Stimulated activated CD8-positive, alpha-beta memory T cell treated with anti-CD3 and anti-CD28 coated beads, Interleukin-7, amount 100 ng/mL, for 24 hours (primary cell): ENCODE measurements around the gene FAM3B.

Experiments
- DNase-seq: peaks from one replicate; pipeline ENCODE4 v3.0.0-alpha.2; 2020; ENCODE audit warnings: low read depth

FAM3B gene

DNA sequence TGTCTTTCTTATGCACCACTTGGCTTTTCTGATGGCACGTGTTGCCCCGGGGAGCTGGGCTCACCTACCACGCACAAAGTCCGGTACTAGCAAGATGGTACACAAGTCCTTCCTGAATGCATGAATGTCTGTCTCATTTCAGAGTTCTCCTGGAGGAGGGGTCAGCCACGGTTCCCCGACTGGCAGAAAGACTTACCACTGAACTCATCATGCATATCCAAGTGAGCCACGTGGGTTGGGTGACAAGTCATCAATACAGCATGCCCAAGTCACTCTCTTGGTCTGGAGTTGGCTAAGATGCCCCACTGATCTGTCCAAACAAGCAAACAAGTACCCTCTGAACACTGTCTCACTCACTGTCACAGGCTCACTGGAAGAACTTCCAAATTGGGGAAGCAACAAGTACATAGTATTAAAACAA, 80.9 kb downstream of the FAM3B start:
- no peak for DNase-seq

DNA sequence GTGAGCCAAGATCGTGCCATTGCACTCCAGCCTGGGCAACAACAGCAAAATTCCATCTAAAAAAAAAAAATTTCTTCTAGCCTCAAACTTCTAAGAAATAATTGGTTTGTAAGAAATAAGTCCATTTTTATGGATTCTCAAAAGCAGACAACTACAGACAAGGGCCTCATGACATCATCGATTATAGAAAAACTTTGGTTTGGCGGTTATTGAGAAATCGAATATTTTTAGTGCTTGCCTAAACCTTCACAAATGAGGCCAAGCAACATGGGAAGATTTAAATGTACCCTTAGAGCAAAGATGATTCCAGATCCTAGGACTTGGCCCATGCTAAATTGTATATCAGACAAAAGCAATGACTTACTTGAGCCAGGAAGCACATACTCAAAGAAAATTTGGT, 81.7 kb downstream of the FAM3B start:
- no peak for DNase-seq

DNA sequence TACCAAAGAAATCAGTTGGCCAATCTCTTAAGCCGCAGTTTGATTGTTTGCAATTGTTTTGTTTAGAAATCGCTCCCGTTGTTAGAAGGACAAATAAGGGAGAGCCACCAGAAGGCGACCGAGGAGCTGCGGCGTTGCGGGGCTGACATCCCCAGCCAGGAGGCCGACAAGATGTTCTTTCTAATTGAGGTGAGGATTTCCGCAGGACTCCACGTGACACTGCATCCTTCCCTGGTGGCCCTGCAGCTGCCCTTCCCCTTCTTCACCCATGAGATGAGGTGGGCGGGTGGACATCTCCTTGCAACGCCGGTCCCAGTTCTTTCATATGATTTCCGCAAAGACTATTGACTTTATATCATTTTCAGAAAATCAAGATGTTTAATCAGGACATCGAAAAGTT, 82.2 kb downstream of the FAM3B start:
- no peak for DNase-seq

DNA sequence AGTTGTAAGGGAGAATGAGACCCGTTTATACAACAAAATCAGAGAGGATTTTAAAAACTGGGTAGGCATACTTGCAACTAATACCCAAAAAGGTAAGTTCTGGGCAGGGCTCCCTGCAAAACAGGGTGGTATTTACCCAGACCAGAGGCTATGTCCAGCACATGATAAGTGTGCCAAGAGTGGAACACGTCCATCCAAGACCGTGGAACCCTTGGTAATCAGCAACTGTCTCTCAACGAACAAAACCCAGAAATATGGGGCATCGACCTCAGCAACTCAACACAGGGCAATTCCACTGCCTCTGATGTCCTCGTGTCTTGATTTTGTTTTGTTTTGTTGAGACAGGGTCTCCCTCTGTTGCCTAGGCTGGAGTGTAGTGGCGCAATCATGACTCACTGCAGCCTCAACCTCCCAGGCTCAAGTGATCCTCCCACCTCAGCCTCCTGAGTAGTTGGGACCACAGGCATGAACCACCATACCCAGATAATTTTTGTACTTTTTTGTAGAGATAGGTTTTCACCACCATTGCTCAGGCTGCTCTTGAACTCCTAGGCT, 82.7 kb downstream of the FAM3B start:
- no peak for DNase-seq

DNA sequence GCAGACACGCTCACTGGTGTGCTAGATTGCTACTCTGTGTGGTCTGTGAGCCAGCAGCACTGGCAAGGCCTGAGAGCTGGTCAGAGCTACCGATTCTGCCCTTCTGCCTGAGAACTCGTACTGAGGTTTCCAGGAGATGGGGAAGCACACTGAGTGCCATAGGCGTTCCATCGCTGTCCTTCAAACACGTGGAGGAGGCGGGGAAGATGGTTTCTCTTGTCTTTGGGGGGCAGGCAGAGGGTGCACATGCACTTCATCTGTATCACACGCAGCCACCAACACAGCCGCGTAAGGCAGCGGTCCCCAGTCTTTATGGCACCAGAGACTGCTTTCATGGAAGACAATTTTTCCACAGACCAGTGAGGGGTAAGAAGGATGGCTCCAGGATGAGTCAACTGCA, 85.6 kb downstream of the FAM3B start:
- no peak for DNase-seq

DNA sequence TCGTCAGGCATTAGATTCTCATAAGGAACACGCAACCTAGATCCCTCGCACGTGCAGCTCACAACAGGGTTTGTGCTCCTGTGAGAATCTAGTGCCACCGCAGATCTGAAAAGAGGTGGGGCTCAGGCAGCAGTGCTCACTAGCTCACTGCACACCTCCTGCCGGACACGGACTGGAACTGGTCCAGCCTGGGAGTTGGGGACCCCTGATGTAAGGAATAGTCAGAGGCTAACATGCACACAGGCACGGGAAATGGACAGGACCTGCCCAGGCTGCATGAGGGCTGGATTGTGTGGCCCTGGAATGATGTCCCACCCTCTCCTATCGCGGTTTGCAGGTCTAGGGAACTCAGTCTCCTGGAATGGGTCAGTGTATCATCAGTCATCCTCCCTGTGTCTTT, 86.2 kb downstream of the FAM3B start:
- no peak for DNase-seq

DNA sequence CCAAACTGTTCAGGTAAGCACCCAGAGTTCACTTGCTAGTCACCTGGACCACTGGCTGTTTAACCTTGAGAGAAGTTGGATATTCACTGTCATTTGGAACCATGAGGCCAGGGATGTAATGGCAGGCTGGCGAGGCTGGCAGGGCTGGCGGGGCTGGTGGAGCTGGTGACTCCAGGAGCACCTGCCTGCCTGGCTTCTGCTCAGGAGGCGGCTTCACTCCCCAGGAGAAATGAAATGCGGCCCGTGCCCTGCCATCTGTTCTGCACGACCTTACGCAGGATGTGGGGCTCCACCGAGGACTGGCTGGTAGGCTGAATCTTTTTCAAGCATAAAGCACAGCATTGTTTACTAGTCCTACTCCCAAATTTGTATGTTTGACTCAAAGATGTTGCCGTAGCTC, 86.7 kb downstream of the FAM3B start:
- no peak for DNase-seq

DNA sequence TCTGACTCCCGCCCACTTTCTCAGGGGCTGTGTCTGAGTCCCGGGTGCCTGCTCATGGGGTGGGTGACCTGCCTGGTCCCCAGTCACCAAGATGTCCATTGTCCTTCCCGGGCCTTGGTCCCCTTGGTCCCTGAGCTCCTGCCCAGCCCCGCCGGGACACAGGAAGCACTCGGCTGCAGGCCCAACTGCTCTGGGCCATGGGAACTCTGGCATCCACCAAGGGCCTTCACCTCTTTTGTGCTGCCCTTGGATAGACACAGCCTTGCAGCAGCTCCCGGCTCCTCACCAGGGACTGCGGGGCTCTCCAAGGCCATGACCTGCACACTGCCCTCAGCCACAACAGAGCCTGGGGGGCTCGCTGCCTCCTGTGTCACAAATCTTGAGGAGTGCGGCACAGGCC, 87.4 kb downstream of the FAM3B start:
- no peak for DNase-seq

DNA sequence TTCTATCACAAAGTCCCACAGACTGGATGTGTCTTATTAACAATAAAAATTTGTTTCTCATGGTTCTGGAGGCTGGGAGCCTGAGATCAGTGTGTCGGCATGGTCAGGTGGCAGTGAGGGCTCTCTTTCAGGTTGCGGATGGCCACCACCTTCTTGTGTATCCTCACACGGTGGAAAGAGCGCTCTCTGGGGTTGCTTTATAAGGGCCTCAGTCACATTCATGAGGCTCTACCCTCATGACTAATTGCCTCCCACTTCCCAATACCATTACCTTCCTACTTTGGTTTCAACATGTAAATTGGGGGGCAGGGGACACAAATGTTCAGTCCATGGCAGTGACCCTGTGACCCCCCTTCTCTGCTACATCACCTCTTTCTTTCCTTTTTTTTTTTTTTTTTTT, 88.7 kb downstream of the FAM3B start:
- DNase-seq = no peak

DNA sequence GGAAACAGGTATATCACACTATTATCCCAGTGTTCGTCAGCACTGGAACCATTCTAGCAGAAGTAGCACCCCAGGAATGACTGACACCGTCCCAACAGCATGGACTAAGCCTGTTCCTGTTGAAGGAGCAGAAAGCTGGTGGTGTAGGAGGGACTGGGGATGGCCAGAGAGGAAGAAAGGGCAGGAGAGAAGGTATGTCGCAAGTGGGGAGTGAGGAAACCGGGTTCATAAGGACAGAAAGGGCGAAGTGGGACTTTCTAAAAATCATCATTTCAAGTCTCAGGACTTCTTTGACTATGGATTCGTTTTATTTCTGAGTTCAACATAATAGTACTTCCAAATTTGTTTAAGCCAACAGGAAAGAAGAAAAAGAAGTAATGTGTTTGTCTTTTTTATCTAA, 89.7 kb downstream of the FAM3B start:
- no peak for DNase-seq
